HG02973 (cell line): ENCODE measurements around the gene SEC62.

ENCODE experiments used
- ATAC-seq: cut with Tn5 transposase; IDR thresholded peaks from one replicate; pipeline ENCODE4 v1.9.1; 2021; ENCODE audit warnings: moderate library complexity; ENCODE audit not compliant: unreplicated experiment

Gene SEC62

GRCh38 chr3:169966951-169967915, 626 bp downstream of the SEC62 start:
- peak; percentile 37 for ATAC-seq

- no peak for ATAC-seq
Observed at GRCh38 chr3:169968224-169968885, 1.7 kb downstream of the SEC62 start.

GRCh38 chr3:169969174-169970095, 2.8 kb downstream of the SEC62 start:
- ATAC-seq = no peak

GRCh38 chr3:169970847-169971246, 4.2 kb downstream of the SEC62 start:
- ATAC-seq = no peak

GRCh38 chr3:169971522-169971921, 4.9 kb downstream of the SEC62 start:
- no peak for ATAC-seq

GRCh38 chr3:169980055-169980454, 13.4 kb downstream of the SEC62 start:
- no peak for ATAC-seq

GRCh38 chr3:169984292-169984691, 17.7 kb downstream of the SEC62 start:
- no peak for ATAC-seq

GRCh38 chr3:169990431-169990830, 23.8 kb downstream of the SEC62 start:
- ATAC-seq = no peak

- ATAC-seq = no peak
Observed at GRCh38 chr3:169992156-169992555, 25.5 kb downstream of the SEC62 start.

GRCh38 chr3:169992781-169993180, 26.2 kb downstream of the SEC62 start:
- ATAC-seq = no peak

GRCh38 chr3:169993761-169994160, 27.2 kb downstream of the SEC62 start:
- ATAC-seq = no peak

GRCh38 chr3:169996063-169996462, 29.5 kb downstream of the SEC62 start:
- ATAC-seq = no peak

GRCh38 chr3:169998668-169999131, 32.1 kb downstream of the SEC62 start:
- ATAC-seq = peak; percentile 28

- peak; percentile 95 for ATAC-seq
Observed at GRCh38 chr3:169999433-169999832, 32.8 kb downstream of the SEC62 start.

- no peak for ATAC-seq
Observed at GRCh38 chr3:170000051-170000450, 33.4 kb downstream of the SEC62 start.

GRCh38 chr3:170002231-170002630, 35.6 kb downstream of the SEC62 start:
- ATAC-seq = no peak

GRCh38 chr3:170002879-170003278, 36.3 kb downstream of the SEC62 start:
- ATAC-seq = no peak

- no peak for ATAC-seq
Observed at GRCh38 chr3:170003881-170004356, 37.3 kb downstream of the SEC62 start.

GRCh38 chr3:170007031-170007663, 40.5 kb downstream of the SEC62 start:
- ATAC-seq = peak; percentile 87

GRCh38 chr3:170010498-170010897, 43.9 kb downstream of the SEC62 start:
- ATAC-seq = no peak
